Measurements from ENCODE around the gene INPP1. TPM values are rescaled to one million over a fixed set of nuclear protein-coding genes. Genes with fewer than 3 reads are reported as not detected.
"Not testable (repeated sequence)": the region's sequence is repeated elsewhere in the genome, so short reads cannot be mapped to it uniquely, and the experiment has no call there.

Gene INPP1
- total RNA-seq, 1 experiment from 2014 or later, result 4.3 TPM

DNA sequence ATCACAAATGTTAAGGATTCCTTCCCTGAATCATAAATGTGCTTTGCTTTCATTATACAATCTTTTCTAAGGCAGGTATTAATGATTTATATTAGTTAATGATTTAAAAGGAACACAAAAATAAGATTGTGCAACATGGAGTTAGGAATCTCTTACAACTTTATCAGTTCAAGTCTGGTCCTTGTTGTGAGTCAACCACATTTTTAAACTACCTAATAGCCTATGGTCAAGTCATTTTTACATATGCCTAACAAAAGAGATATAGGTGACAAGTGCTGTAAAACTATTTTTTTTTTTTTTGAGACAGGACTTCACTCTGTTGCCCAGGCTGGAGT, 8.2 kb upstream of the INPP1 start:
- Histone ChIP-seq H2BK20ac (ENCODE audit: low read depth, low read length, poor library complexity, severe bottlenecking) (no peak overlapping the region), H3K79me1 (ENCODE audit: insufficient read depth, low read depth, low read length, poor library complexity, severe bottlenecking) (no peaks in the 10 kb centered on the region), H3K9me3 (ENCODE audit: control insufficient read depth, low read depth, low read length) (no peaks in the 10 kb centered on the region), H4K8ac (replicated peaks; ENCODE audit: insufficient read length, low read depth, low read length) (no peak overlapping the region), H3K23ac (ENCODE audit: insufficient read length, low read depth, low read length) (no peak overlapping the region), H3K9ac (ENCODE audit: extremely low read depth, insufficient read length, low read length) (no peak overlapping the region), H3K27ac (ENCODE audit: insufficient read length, low read depth, low read length) (no peak overlapping the region), H2AFZ (ENCODE audit: low read length) (no peak overlapping the region), H3K56ac (ENCODE audit: insufficient read length, low read depth, low read length) (no peak overlapping the region), H2BK12ac (ENCODE audit: insufficient read length, low read depth, low read length) (no peak overlapping the region), H2BK120ac (ENCODE audit: low read depth, low read length, poor library complexity, severe bottlenecking) (no peak overlapping the region), H3K4ac (ENCODE audit: low read depth, low read length) (no peak overlapping the region), H3K4me1 (ENCODE audit: insufficient read depth, low read length) (no peaks in the 10 kb centered on the region), H3K4me2 (ENCODE audit: insufficient read depth, insufficient read length, low read length) (no peak overlapping the region), H4K20me1 (ENCODE audit: control insufficient read depth, insufficient read depth, insufficient read length) (no peaks in the 10 kb centered on the region), H4K5ac (ENCODE audit: insufficient read length, low read depth, low read length) (no peak overlapping the region), H2BK15ac (ENCODE audit: low read depth, low read length) (no peak overlapping the region), H3K79me2 (ENCODE audit: insufficient read depth, low read length) (no peaks in the 10 kb centered on the region), H3K27me3 (ENCODE audit: insufficient read depth, low read length) (no peaks in the 10 kb centered on the region), H3K14ac (ENCODE audit: insufficient read depth, low read length) (no peak overlapping the region), H3K23me2 (ENCODE audit: insufficient read length, low read depth, low read length, poor library complexity, severe bottlenecking) (no peaks in the 10 kb centered on the region), H3T11ph (ENCODE audit: low read length) (no peak overlapping the region), H4K91ac (ENCODE audit: insufficient read length, low read depth, low read length) (no peak overlapping the region), H2AK5ac (ENCODE audit: insufficient read length, low read length) (no peak overlapping the region), H2BK5ac (ENCODE audit: insufficient read length, low read length) (no peak overlapping the region), H3K18ac (ENCODE audit: insufficient read length, low read depth, low read length) (no peak overlapping the region)
- Mint-ChIP-seq H3K27me3 (ENCODE audit: low read depth) (0 out of 2 replicates have a peak, but pooled peaks cover 2% of the 10 kb centered on the region), H3K4me1 (peaks cover under 1 to 1% of the 10 kb centered on the region in 2 experiments), H3K27ac (no peak overlapping the region), H3K36me3 (ENCODE audit: insufficient read depth in 1 of 3, low read depth in 3 of 3) (no peaks in the 10 kb centered on the region), H3K4me3 (no peak overlapping the region), H3K9me3 (no peaks in the 10 kb centered on the region)
- no peak for DNase-seq
- TF ChIP-seq CTCF (conservative IDR thresholded peaks at IDR 0.05), result no peak

- not testable (repeated sequence) for H3K14ac ChIP-seq (ENCODE audit: insufficient read depth, low read length); H2BK5ac ChIP-seq (ENCODE audit: insufficient read length, low read length); H3K79me1 ChIP-seq (ENCODE audit: insufficient read depth, low read depth, low read length, poor library complexity, severe bottlenecking); H2BK12ac ChIP-seq (ENCODE audit: insufficient read length, low read depth, low read length); H4K8ac ChIP-seq (replicated peaks; ENCODE audit: insufficient read length, low read depth, low read length); H3K9me3 Mint-ChIP-seq; H3K56ac ChIP-seq (ENCODE audit: insufficient read length, low read depth, low read length); H3K23ac ChIP-seq (ENCODE audit: insufficient read length, low read depth, low read length); H3K27me3 Mint-ChIP-seq (ENCODE audit: low read depth); DNase-seq; H3K27ac Mint-ChIP-seq; H3K4me2 ChIP-seq (ENCODE audit: insufficient read depth, insufficient read length, low read length); H3K4me1 ChIP-seq (ENCODE audit: insufficient read depth, low read length); H2AK5ac ChIP-seq (ENCODE audit: insufficient read length, low read length); H3K9ac ChIP-seq (ENCODE audit: extremely low read depth, insufficient read length, low read length); H3K4me1 Mint-ChIP-seq; H3K23me2 ChIP-seq (ENCODE audit: insufficient read length, low read depth, low read length, poor library complexity, severe bottlenecking); H3K4ac ChIP-seq (ENCODE audit: low read depth, low read length); H3K27ac ChIP-seq (ENCODE audit: insufficient read length, low read depth, low read length); H2BK120ac ChIP-seq (ENCODE audit: low read depth, low read length, poor library complexity, severe bottlenecking); H4K91ac ChIP-seq (ENCODE audit: insufficient read length, low read depth, low read length); H3K9me3 ChIP-seq (ENCODE audit: control insufficient read depth, low read depth, low read length); H3K79me2 ChIP-seq (ENCODE audit: insufficient read depth, low read length); H3K36me3 Mint-ChIP-seq (ENCODE audit: insufficient read depth in 1 of 3, low read depth in 3 of 3); H2BK15ac ChIP-seq (ENCODE audit: low read depth, low read length); H4K5ac ChIP-seq (ENCODE audit: insufficient read length, low read depth, low read length); H4K20me1 ChIP-seq (ENCODE audit: control insufficient read depth, insufficient read depth, insufficient read length); H3K18ac ChIP-seq (ENCODE audit: insufficient read length, low read depth, low read length); H3T11ph ChIP-seq (ENCODE audit: low read length); H3K27me3 ChIP-seq (ENCODE audit: insufficient read depth, low read length); H3K4me3 Mint-ChIP-seq; H2AFZ ChIP-seq (ENCODE audit: low read length); H2BK20ac ChIP-seq (ENCODE audit: low read depth, low read length, poor library complexity, severe bottlenecking)
- WGBS (ENCODE audit: extremely low coverage, insufficient read length, low lambda C conversion rate), result no CpG with 5 or more reads among the region's 4 CpGs
Observed at GRCh38 chr2:190335584-190335983, 7.8 kb upstream of the INPP1 start.

Measured in H9 (cell line).